Thoracic aorta (tissue), 2 donors: ENCODE results near the gene GRK3. TPM values are rescaled to one million over a fixed set of nuclear protein-coding genes. Genes with fewer than 3 reads are reported as not detected.
"Not testable (repeated sequence)": the region's sequence is repeated elsewhere in the genome, so short reads cannot be mapped to it uniquely, and the experiment has no call there.

Experiments
- ATAC-seq: fragments of 150-250 bp; one replicate; pipeline ENCODE4 v1.8.0; 2017; ENCODE audit warnings: low read depth; ENCODE audit not compliant: insufficient number of reproducible peaks, low FRiP score
- DNase-seq: peaks from one replicate; pipeline ENCODE4 v3.0.0-alpha.2; 2020; ENCODE audit warnings: low spot score
- H3K27ac ChIP-seq, 2 donors: fragments of 200-600 bp; sonication (generic); 1 replicate in 1 of 2; 2 replicates in 1 of 2; pipeline ENCODE4 v1.5.1; 2016; ENCODE audit warnings: mild to moderate bottlenecking in 2 of 2, moderate library complexity in 2 of 2
- H3K27me3 ChIP-seq: fragments of 200-600 bp; sonication (generic); replicated peaks from 2 replicates; pipeline ENCODE4 v1.6.0; 2016; ENCODE audit warnings: mild to moderate bottlenecking; ENCODE audit not compliant: insufficient read depth
- H3K36me3 ChIP-seq: fragments of 200-600 bp; sonication (generic); one replicate; pipeline ENCODE4 v1.5.1; 2016
- H3K4me1 ChIP-seq, 2 donors: fragments of 200-600 bp; sonication (generic); 1 replicate in 1 of 2; 2 replicates in 1 of 2; pipeline versions ENCODE4 v1.5.1 to v1.6.0; 2016; ENCODE audit warnings: low read depth in 2 of 2, mild to moderate bottlenecking in 1 of 2; ENCODE audit not compliant: control insufficient read depth in 1 of 2
- H3K4me3 ChIP-seq: fragments of 200-600 bp; sonication (generic); 2 replicates; pipeline ENCODE4 v1.5.1; 2016; ENCODE audit warnings: mild to moderate bottlenecking
- H3K9me3 ChIP-seq: fragments of 200-600 bp; sonication (generic); 2 replicates; pipeline ENCODE4 v1.5.1; 2016
- total RNA-seq, 2 donors: library from RNA; depleted of rRNA; stranded (reverse); fragments of >200 nt; gene quantifications; one replicate each; pipeline versions ENCODE4 v1.1.0 to v1.2.3, GENCODE V29; 2016
- TF ChIP-seq, protein P1 (sequence below): fragments of 200-600 bp; sonication (generic); IDR thresholded peaks from one replicate; pipeline ENCODE4 v1.5.1; 2019; ENCODE audit warnings: antibody characterized with exemption

The GRK3 gene
- total RNA-seq, 2 donors from 2014 or later, result 4.4 to 4.6 TPM

DNA sequence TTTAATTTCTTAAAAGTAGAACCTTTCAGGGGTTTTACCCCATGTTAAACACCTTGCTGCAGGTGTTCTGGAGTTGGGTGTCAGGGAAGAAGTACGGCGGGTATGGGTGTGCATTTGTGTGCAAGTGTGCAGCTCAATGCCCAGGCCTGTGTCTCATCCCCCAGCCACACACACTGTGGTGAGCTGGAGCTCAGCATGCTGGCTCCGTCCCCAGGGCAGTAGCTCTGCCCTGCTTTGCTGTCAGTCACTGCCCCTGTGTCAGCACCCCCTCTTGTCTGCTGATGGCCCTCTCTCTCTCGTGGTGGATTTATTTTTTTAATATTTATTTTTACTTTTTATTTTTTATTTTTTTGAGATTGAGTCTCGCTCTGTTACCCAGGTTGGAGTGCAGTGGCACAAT, 141.7 kb downstream of the GRK3 start:
- Histone ChIP-seq H3K4me3 (no peak overlapping the region), H3K9me3 (no peaks in the 10 kb centered on the region), H3K4me1 (no peaks in the 10 kb centered on the region), H3K27ac (no peak overlapping the region), H3K27me3 (no peaks in the 10 kb centered on the region), H3K36me3 (no peaks in the 10 kb centered on the region)
- ATAC-seq, result no peak
- TF ChIP-seq, protein P1, sequence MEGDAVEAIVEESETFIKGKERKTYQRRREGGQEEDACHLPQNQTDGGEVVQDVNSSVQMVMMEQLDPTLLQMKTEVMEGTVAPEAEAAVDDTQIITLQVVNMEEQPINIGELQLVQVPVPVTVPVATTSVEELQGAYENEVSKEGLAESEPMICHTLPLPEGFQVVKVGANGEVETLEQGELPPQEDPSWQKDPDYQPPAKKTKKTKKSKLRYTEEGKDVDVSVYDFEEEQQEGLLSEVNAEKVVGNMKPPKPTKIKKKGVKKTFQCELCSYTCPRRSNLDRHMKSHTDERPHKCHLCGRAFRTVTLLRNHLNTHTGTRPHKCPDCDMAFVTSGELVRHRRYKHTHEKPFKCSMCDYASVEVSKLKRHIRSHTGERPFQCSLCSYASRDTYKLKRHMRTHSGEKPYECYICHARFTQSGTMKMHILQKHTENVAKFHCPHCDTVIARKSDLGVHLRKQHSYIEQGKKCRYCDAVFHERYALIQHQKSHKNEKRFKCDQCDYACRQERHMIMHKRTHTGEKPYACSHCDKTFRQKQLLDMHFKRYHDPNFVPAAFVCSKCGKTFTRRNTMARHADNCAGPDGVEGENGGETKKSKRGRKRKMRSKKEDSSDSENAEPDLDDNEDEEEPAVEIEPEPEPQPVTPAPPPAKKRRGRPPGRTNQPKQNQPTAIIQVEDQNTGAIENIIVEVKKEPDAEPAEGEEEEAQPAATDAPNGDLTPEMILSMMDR, result no peak
- no peak for DNase-seq

DNA sequence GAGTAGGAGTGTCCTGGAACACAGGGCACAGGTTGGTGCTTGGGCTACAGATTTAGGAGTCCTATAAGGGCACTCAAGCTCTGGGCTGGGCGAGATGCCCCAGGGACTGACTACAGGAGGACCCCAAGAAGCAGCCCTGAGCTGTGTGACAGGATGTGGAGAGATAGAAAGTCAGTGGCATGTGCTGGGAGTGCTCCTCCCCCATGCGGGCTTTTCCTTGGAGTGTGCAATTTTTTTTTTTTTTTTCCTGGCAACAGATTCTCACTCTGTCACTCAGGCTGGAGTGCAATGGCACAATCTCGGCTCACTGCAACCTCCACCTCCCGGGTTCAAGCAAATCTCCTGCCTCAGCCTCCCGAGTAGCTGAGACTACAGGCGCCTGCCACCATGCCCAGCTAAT, 144.0 kb downstream of the GRK3 start:
- not testable (repeated sequence) for H3K27ac ChIP-seq, ATAC-seq, DNase-seq

DNA sequence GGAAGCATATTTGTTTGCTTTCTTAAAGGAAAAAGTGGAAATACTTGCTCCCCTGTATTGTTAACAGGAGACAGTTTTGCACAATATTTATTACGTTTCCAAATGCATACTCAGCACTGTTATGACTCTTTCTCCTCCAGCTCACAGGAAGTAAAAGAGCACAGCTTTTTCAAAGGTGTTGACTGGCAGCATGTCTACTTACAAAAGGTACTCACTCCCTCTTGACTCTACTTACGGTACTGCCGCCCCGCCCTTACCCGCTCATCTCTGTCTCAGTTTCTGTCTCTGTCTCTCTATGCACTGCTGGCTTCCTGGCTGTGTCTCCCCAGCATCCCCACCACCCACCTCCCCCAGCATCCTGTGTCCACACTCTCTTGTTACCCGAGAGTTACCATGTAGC, 145.3 kb downstream of the GRK3 start:
- Histone ChIP-seq H3K27me3 (no peaks in the 10 kb centered on the region), H3K4me1 (peaks cover 0 to 9% of the 10 kb centered on the region in 2 donors), H3K36me3 (no peaks in the 10 kb centered on the region), H3K9me3 (no peaks in the 10 kb centered on the region), H3K4me3 (no peak overlapping the region), H3K27ac (no peak overlapping the region)
- ATAC-seq, result no peak
- TF ChIP-seq, protein P1, result no peak
- DNase-seq, result no peak

More for the DNA sequence above, 144.0 kb downstream of the GRK3 start:
- not testable (repeated sequence) for H3K36me3 ChIP-seq, H3K4me3 ChIP-seq, H3K9me3 ChIP-seq, H3K4me1 ChIP-seq, H3K27me3 ChIP-seq

DNA sequence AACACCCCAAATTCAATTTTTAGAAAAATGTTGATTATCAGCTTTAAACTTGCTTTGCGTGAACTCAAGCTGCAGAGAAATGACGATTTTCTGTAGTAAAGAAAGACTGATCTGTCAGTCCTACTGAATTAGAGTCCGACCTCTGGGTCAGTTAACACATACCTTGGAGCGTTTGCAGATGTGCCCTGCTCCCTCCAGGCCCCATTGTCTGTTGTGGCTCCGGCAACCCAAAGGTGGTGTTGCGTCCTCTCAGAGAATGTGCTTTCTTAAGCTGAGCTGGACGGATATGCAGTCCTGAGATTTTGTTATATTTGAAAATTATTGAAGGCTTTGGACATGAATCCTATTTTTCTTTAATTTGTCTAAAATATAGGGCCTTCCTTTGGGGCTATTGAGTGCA, 146.0 kb downstream of the GRK3 start:
- H3K27me3 ChIP-seq, result no peaks in the 10 kb centered on the region
- peaks cover 0 to 9% of the 10 kb centered on the region in 2 donors for H3K4me1 ChIP-seq
- DNase-seq (no peak), ATAC-seq (no peak)
- H3K36me3 ChIP-seq, result no peaks in the 10 kb centered on the region
- no peaks in the 10 kb centered on the region for H3K9me3 ChIP-seq
- H3K27ac ChIP-seq, result no peak overlapping the region
- TF ChIP-seq, protein P1, result no peak
- no peak overlapping the region for H3K4me3 ChIP-seq

DNA sequence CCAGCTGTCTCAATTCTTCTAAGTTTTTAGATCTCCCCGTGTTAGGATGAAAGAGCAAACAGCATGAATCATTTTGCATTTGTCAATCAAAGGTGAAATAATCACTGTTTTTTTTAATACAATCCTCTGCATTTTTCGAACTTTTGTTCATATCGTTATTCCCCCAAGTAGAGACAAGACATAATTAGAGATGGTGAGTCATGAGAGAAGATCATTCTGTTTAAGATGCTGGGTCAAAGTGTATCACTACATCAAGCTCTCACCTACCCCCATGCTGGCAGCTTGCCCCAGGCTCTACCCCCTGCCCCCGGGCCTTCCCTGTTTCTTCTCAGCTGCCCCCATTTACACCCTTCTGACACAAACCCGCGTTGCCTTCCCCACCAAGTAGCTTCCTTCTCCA, 147.0 kb downstream of the GRK3 start:
- Histone ChIP-seq H3K4me1 (peaks cover 0 to 9% of the 10 kb centered on the region in 2 donors), H3K4me3 (no peak overlapping the region), H3K9me3 (no peaks in the 10 kb centered on the region), H3K27ac (no peak overlapping the region), H3K27me3 (no peaks in the 10 kb centered on the region), H3K36me3 (no peaks in the 10 kb centered on the region)
- TF ChIP-seq, protein P1, result no peak
- DNase-seq, result no peak
- no peak for ATAC-seq

DNA sequence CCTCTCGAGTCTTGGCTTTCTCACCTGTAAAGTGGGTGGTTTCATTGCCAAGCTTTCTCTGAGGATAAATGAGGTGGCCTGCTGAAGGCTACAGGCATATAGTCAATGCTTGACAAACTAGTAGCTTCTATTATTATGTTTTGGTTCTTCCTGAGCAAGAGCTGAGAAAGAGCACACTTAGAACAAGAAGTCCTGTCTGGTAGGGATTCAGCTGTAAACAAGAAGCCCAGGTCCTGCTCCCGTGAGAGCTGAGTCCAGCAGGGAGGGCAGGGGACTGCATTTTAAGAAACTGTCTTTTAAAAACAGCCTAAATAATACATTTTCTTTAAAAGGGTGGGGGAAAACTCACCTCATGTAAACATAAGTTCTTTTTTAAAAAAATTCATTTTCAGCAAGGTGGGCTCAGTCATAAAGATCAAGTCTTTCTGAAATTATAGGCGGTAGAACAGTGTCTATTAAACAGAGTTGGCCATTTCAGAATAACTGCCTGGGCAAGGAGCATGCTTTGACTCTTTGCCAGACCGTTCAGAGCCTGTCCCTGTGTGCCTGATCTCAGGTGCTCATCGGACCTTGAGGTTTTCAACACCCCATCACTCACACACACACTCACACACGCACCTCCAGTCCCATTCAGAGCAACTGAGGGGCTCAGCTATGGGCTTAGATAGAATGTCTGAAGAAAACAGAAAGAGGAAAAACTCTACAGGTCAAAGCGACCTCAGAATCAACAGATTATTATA, 148.4 kb downstream of the GRK3 start:
- Histone ChIP-seq H3K27me3 (no peaks in the 10 kb centered on the region), H3K27ac (no peak overlapping the region), H3K36me3 (no peaks in the 10 kb centered on the region), H3K4me3 (no peak overlapping the region), H3K9me3 (no peaks in the 10 kb centered on the region), H3K4me1 (peaks cover 0 to 9% of the 10 kb centered on the region in 2 donors)
- no peak for ATAC-seq
- DNase-seq, result no peak
- TF ChIP-seq, protein P1, result no peak
